Measurements from ENCODE around the gene ATE1.
"Not testable (repeated sequence)": the region's sequence is repeated elsewhere in the genome, so short reads cannot be mapped to it uniquely, and the experiment has no call there.

ATE1 gene

GRCh38 chr10:121921238-121921931 is 6.4 kb downstream of the ATE1 start:
- Histone ChIP-seq H3K79me2 (ENCODE audit: insufficient read depth, low read length) (peaks cover 59% of the 10 kb centered on the region), H3K9me3 (ENCODE audit: insufficient read depth, low read length, severe bottlenecking) (no peaks in the 10 kb centered on the region), H3K27me3 (ENCODE audit: insufficient read depth, low read length, poor library complexity) (no peaks in the 10 kb centered on the region), H3K36me3 (ENCODE audit: insufficient read depth, low read length) (peaks cover 53% of the 10 kb centered on the region), H3K4me1 (ENCODE audit: insufficient read depth, low read length) (peaks cover 10% of the 10 kb centered on the region; the same call in 1 of the 2 replicates), H2AFZ (ENCODE audit: low read depth, low read length) (no peak overlapping the region), H3K27ac (ENCODE audit: low read length) (no peak overlapping the region), H3K4me2 (ENCODE audit: insufficient read depth, low read length) (no peak overlapping the region), H3K4me3 (ENCODE audit: low read depth in 1 of 2, low read length in 2 of 2) (no peak overlapping the region), H3K9ac (ENCODE audit: low read depth, low read length) (no peak overlapping the region), H4K20me1 (ENCODE audit: insufficient read depth, low read length) (no peaks in the 10 kb centered on the region)
- TF ChIP-seq CTCF (IDR thresholded peaks at IDR 0.05; ENCODE audit: borderline replicate concordance, extremely low read depth, low read length, poor library complexity, severe bottlenecking) (no peak), EZH2 (IDR thresholded peaks at IDR 0.05; ENCODE audit: borderline replicate concordance, low read depth, low read length, severe bottlenecking) (no peak)
- ATAC-seq (ENCODE audit: insufficient read depth, low read depth) (no peak), DNase-seq (no peak)

GRCh38 chr10:121919666-121920065 is 8.2 kb downstream of the ATE1 start:
- Histone ChIP-seq H3K4me2 (ENCODE audit: insufficient read depth, low read length) (no peak overlapping the region), H3K4me3 (ENCODE audit: low read depth in 1 of 2, low read length in 2 of 2) (no peak overlapping the region), H2AFZ (ENCODE audit: low read depth, low read length) (no peak overlapping the region), H3K9me3 (ENCODE audit: insufficient read depth, low read length, severe bottlenecking) (no peaks in the 10 kb centered on the region), H4K20me1 (ENCODE audit: insufficient read depth, low read length) (peaks cover 3% of the 10 kb centered on the region; the same call in 1 of the 2 replicates), H3K27ac (ENCODE audit: low read length) (no peak overlapping the region), H3K4me1 (ENCODE audit: insufficient read depth, low read length) (no peaks in the 10 kb centered on the region), H3K27me3 (ENCODE audit: insufficient read depth, low read length, poor library complexity) (no peaks in the 10 kb centered on the region), H3K9ac (ENCODE audit: low read depth, low read length) (no peak overlapping the region), H3K36me3 (ENCODE audit: insufficient read depth, low read length) (peaks cover 52% of the 10 kb centered on the region), H3K79me2 (ENCODE audit: insufficient read depth, low read length) (peaks cover 50% of the 10 kb centered on the region)
- TF ChIP-seq EZH2 (IDR thresholded peaks at IDR 0.05; ENCODE audit: borderline replicate concordance, low read depth, low read length, severe bottlenecking) = no peak
- no peak for TF ChIP-seq CTCF (IDR thresholded peaks at IDR 0.05; ENCODE audit: borderline replicate concordance, extremely low read depth, low read length, poor library complexity, severe bottlenecking)
- no peak for DNase-seq
- ATAC-seq (ENCODE audit: insufficient read depth, low read depth) = no peak

- peaks cover 45% of the 10 kb centered on the region for H3K79me2 ChIP-seq (ENCODE audit: insufficient read depth, low read length)
- H3K4me1 ChIP-seq (ENCODE audit: insufficient read depth, low read length); ATAC-seq (ENCODE audit: insufficient read depth, low read depth); H3K4me2 ChIP-seq (ENCODE audit: insufficient read depth, low read length); H3K27ac ChIP-seq (ENCODE audit: low read length); H4K20me1 ChIP-seq (ENCODE audit: insufficient read depth, low read length); H3K4me3 ChIP-seq (ENCODE audit: low read depth in 1 of 2, low read length in 2 of 2); H2AFZ ChIP-seq (ENCODE audit: low read depth, low read length); H3K9ac ChIP-seq (ENCODE audit: low read depth, low read length); DNase-seq; H3K9me3 ChIP-seq (ENCODE audit: insufficient read depth, low read length, severe bottlenecking); H3K27me3 ChIP-seq (ENCODE audit: insufficient read depth, low read length, poor library complexity): not testable (repeated sequence)
- peaks cover 55% of the 10 kb centered on the region for H3K36me3 ChIP-seq (ENCODE audit: insufficient read depth, low read length)
Measured at GRCh38 chr10:121918800-121919199, 9.0 kb downstream of the ATE1 start.

GRCh38 chr10:121914661-121915060 is 13.2 kb downstream of the ATE1 start:
- Histone ChIP-seq H3K79me2 (ENCODE audit: insufficient read depth, low read length) (peaks cover 29% of the 10 kb centered on the region), H3K27me3 (ENCODE audit: insufficient read depth, low read length, poor library complexity) (no peaks in the 10 kb centered on the region), H2AFZ (ENCODE audit: low read depth, low read length) (no peak overlapping the region), H3K36me3 (ENCODE audit: insufficient read depth, low read length) (peaks cover 56% of the 10 kb centered on the region), H3K9ac (ENCODE audit: low read depth, low read length) (no peak overlapping the region), H3K27ac (ENCODE audit: low read length) (no peak overlapping the region), H3K4me1 (ENCODE audit: insufficient read depth, low read length) (no peaks in the 10 kb centered on the region), H3K4me3 (ENCODE audit: low read depth in 1 of 2, low read length in 2 of 2) (no peak overlapping the region), H3K4me2 (ENCODE audit: insufficient read depth, low read length) (no peak overlapping the region), H4K20me1 (ENCODE audit: insufficient read depth, low read length) (peaks cover 6% of the 10 kb centered on the region; the same call in 1 of the 2 replicates), H3K9me3 (ENCODE audit: insufficient read depth, low read length, severe bottlenecking) (no peaks in the 10 kb centered on the region)
- DNase-seq (no peak), ATAC-seq (ENCODE audit: insufficient read depth, low read depth) (no peak)
- no peak for TF ChIP-seq CTCF (IDR thresholded peaks at IDR 0.05; ENCODE audit: borderline replicate concordance, extremely low read depth, low read length, poor library complexity, severe bottlenecking)
